Measurements from ENCODE around the gene RHOT2. TPM values are rescaled to one million over a fixed set of nuclear protein-coding genes. Genes with fewer than 3 reads are reported as not detected.
A peak's percentile ranks its signal among the peaks of the same experiment; 100 is the strongest.

Gene RHOT2
- total and polyA plus RNA-seq, 9 donors, result 31.6 to 88.7 (median 66.4) TPM

- Histone ChIP-seq H3K36me3 (ENCODE audit: control insufficient read depth, insufficient read depth, low read length) (no peaks in the 10 kb centered on the region), H3K4me3 (ENCODE audit: low read length) (no peak overlapping the region), H3K9me3 (replicated peaks; ENCODE audit: control insufficient read depth, low read depth, low read length) (no peaks in the 10 kb centered on the region), H3K27me3 (ENCODE audit: control insufficient read depth, insufficient read depth, low read length) (peaks cover 23% of the 10 kb centered on the region), H3K4me1 (ENCODE audit: control insufficient read depth, insufficient read depth, low read length) (peaks cover 61% of the 10 kb centered on the region), H3K27ac (ENCODE audit: low read length) (no peak overlapping the region)
- DNase-seq, result no peak
- 81% methylated on average over 28 of the region's 29 CpGs for WGBS (ENCODE audit: insufficient coverage)
These were observed 48.9 kb downstream of the RHOT2 start for GRCh38 chr16:716768-717325.

- no peaks in the 10 kb centered on the region for H3K9me3 ChIP-seq (replicated peaks; ENCODE audit: control insufficient read depth, low read depth, low read length)
- peaks cover 18% of the 10 kb centered on the region for H3K27me3 ChIP-seq (ENCODE audit: control insufficient read depth, insufficient read depth, low read length)
- H3K27ac ChIP-seq (ENCODE audit: low read length), result no peak overlapping the region
- no peaks in the 10 kb centered on the region for H3K36me3 ChIP-seq (ENCODE audit: control insufficient read depth, insufficient read depth, low read length)
- DNase-seq, result peak; percentile 86
- H3K4me3 ChIP-seq (ENCODE audit: low read length), result no peak overlapping the region
- 50% methylated on average over 31 of the region's 32 CpGs for WGBS (ENCODE audit: insufficient coverage)
- peaks cover 64% of the 10 kb centered on the region for H3K4me1 ChIP-seq (ENCODE audit: control insufficient read depth, insufficient read depth, low read length)
These were observed 49.7 kb downstream of the RHOT2 start for GRCh38 chr16:717450-718245.

GRCh38 chr16:718389-718788 lies 50.5 kb downstream of the RHOT2 start:
- peaks cover 16% of the 10 kb centered on the region for H3K27me3 ChIP-seq (ENCODE audit: control insufficient read depth, insufficient read depth, low read length)
- 65% methylated on average over 2 of the region's 9 CpGs for WGBS (ENCODE audit: insufficient coverage)
- peaks cover 64% of the 10 kb centered on the region for H3K4me1 ChIP-seq (ENCODE audit: control insufficient read depth, insufficient read depth, low read length)
- H3K4me3 ChIP-seq (ENCODE audit: low read length), result no peak overlapping the region
- no peak overlapping the region for H3K27ac ChIP-seq (ENCODE audit: low read length)
- no peaks in the 10 kb centered on the region for H3K9me3 ChIP-seq (replicated peaks; ENCODE audit: control insufficient read depth, low read depth, low read length)
- H3K36me3 ChIP-seq (ENCODE audit: control insufficient read depth, insufficient read depth, low read length), result no peaks in the 10 kb centered on the region
- DNase-seq, result no peak

- Histone ChIP-seq H3K27me3 (ENCODE audit: control insufficient read depth, insufficient read depth, low read length) (peaks cover 13% of the 10 kb centered on the region), H3K4me3 (ENCODE audit: low read length) (no peak overlapping the region), H3K9me3 (replicated peaks; ENCODE audit: control insufficient read depth, low read depth, low read length) (no peaks in the 10 kb centered on the region), H3K36me3 (ENCODE audit: control insufficient read depth, insufficient read depth, low read length) (no peaks in the 10 kb centered on the region), H3K27ac (ENCODE audit: low read length) (no peak overlapping the region), H3K4me1 (ENCODE audit: control insufficient read depth, insufficient read depth, low read length) (peaks cover 64% of the 10 kb centered on the region)
- no peak for DNase-seq
- 83% methylated on average over 6 of the region's 6 CpGs for WGBS (ENCODE audit: insufficient coverage)
These were observed 51.0 kb downstream of the RHOT2 start for GRCh38 chr16:718922-719321.

GRCh38 chr16:719815-720446 lies 52.0 kb downstream of the RHOT2 start:
- Histone ChIP-seq H3K4me1 (ENCODE audit: control insufficient read depth, insufficient read depth, low read length) (peaks cover 58% of the 10 kb centered on the region), H3K9me3 (replicated peaks; ENCODE audit: control insufficient read depth, low read depth, low read length) (no peaks in the 10 kb centered on the region), H3K27ac (ENCODE audit: low read length) (peak overlapping the region; percentile 89), H3K27me3 (ENCODE audit: control insufficient read depth, insufficient read depth, low read length) (peaks cover 12% of the 10 kb centered on the region), H3K4me3 (ENCODE audit: low read length) (peak overlapping the region; percentile 75), H3K36me3 (ENCODE audit: control insufficient read depth, insufficient read depth, low read length) (no peaks in the 10 kb centered on the region)
- DNase-seq, result no peak
- 5% methylated on average over 11 of the region's 16 CpGs for WGBS (ENCODE audit: insufficient coverage)

GRCh38 chr16:720447-720989 lies 52.6 kb downstream of the RHOT2 start:
- no peaks in the 10 kb centered on the region for H3K9me3 ChIP-seq (replicated peaks; ENCODE audit: control insufficient read depth, low read depth, low read length)
- WGBS (ENCODE audit: insufficient coverage), result under 1% methylated on average over 37 of the region's 38 CpGs
- H3K36me3 ChIP-seq (ENCODE audit: control insufficient read depth, insufficient read depth, low read length), result no peaks in the 10 kb centered on the region
- DNase-seq, result peak; percentile 90
- peaks cover 15% of the 10 kb centered on the region for H3K27me3 ChIP-seq (ENCODE audit: control insufficient read depth, insufficient read depth, low read length)
- H3K4me3 ChIP-seq (ENCODE audit: low read length), result peak overlapping the region; percentile 75
- peaks cover 58% of the 10 kb centered on the region for H3K4me1 ChIP-seq (ENCODE audit: control insufficient read depth, insufficient read depth, low read length)
- H3K27ac ChIP-seq (ENCODE audit: low read length), result peak overlapping the region; percentile 89

GRCh38 chr16:720990-721764 lies 53.2 kb downstream of the RHOT2 start, which contains the start of gene ANTKMT:
Gene ANTKMT (plus strand): TSS chr16:721146. CDS start chr16:721275, 129 bp downstream.
- Histone ChIP-seq H3K4me3 (ENCODE audit: low read length) (peak within 1 kb of the TSS; percentile 75), H3K27ac (ENCODE audit: low read length) (peak within 1 kb of the TSS; percentile 89), H3K9me3 (replicated peaks; ENCODE audit: control insufficient read depth, low read depth, low read length) (no peaks in the 10 kb centered on the region), H3K4me1 (ENCODE audit: control insufficient read depth, insufficient read depth, low read length) (peaks cover 54% of the 10 kb centered on the region), H3K27me3 (ENCODE audit: control insufficient read depth, insufficient read depth, low read length) (peaks cover 17% of the 10 kb centered on the region), H3K36me3 (ENCODE audit: control insufficient read depth, insufficient read depth, low read length) (no peaks in the 10 kb centered on the region)
- peak; percentile 85 for DNase-seq
- 6% methylated on average over 106 of the region's 106 CpGs for WGBS (ENCODE audit: insufficient coverage)

- Histone ChIP-seq H3K27ac (ENCODE audit: low read length) (peak overlapping the region; percentile 20), H3K36me3 (ENCODE audit: control insufficient read depth, insufficient read depth, low read length) (no peaks in the 10 kb centered on the region), H3K4me1 (ENCODE audit: control insufficient read depth, insufficient read depth, low read length) (peaks cover 51% of the 10 kb centered on the region), H3K27me3 (ENCODE audit: control insufficient read depth, insufficient read depth, low read length) (peaks cover 16% of the 10 kb centered on the region), H3K9me3 (replicated peaks; ENCODE audit: control insufficient read depth, low read depth, low read length) (no peaks in the 10 kb centered on the region), H3K4me3 (ENCODE audit: low read length) (peak overlapping the region; percentile 29)
- WGBS (ENCODE audit: insufficient coverage), result 81% methylated on average over 39 of the region's 51 CpGs
- no peak for DNase-seq
These were observed 54.0 kb downstream of the RHOT2 start for GRCh38 chr16:721765-722540.

Measured in muscle of leg (tissue), 11 donors.